GM12878 (cell line): ENCODE measurements around the gene SMIM35. TPM values are rescaled to one million over a fixed set of nuclear protein-coding genes. Genes with fewer than 3 reads are reported as not detected.

Experiments
- ATAC-seq: fragments of 200-7000 bp; cut with Tn5 transposase; 3 replicates; pipeline ENCODE4 v1.9.1; 2020; ENCODE audit warnings: mild to moderate bottlenecking, moderate library complexity
- BruUV-seq: library from RNA; stranded (reverse); fragments of 400-500 nt; replicated peaks from 2 replicates; lab custom pipeline; 2021; lab: Mats Ljungman, UMichigan
- CTCF ChIA-PET: fragments of 300-600 bp; sonication (Branson Sonifier 250); formaldehyde crosslinking; extraction: SDS; loops from one replicate; lab custom pipeline; 2021; ENCODE audit warnings: inconsistent platforms; lab: Yijun Ruan, JAX
- POLR2A ChIA-PET: fragments of 350-600 bp; formaldehyde crosslinking; extraction: SDS; loops from one replicate; lab custom pipeline; 2021; ENCODE audit warnings: inconsistent platforms; lab: Charles Lee
- RAD21 ChIA-PET: fragments of 300-600 bp; sonication (Branson Sonifier 250); formaldehyde crosslinking; loops from one replicate; lab custom pipeline; 2023; ENCODE audit warnings: antibody characterized with exemption; ENCODE audit not compliant: unreplicated experiment; lab: Charles Lee
- SMC1A ChIA-PET: fragments of 300-600 bp; sonication (Branson Sonifier 250); formaldehyde crosslinking; loops from one replicate; lab custom pipeline; 2023; ENCODE audit not compliant: unreplicated experiment, uncharacterized antibody; lab: Charles Lee
- DNase-seq: peaks from one replicate; pipeline ENCODE4 v3.0.0-alpha.2; 2011; ENCODE audit warnings: low read depth, low spot score
- FAIRE-seq: peaks from 3 replicates; lab custom pipeline; 2011; peaks lifted over from hg19 to GRCh38; lab: Jason Lieb, UNC
- H2AFZ ChIP-seq: 2 replicates; pipeline ENCODE4 v1.6.0; 2011; ENCODE audit warnings: low read depth, low read length, control low read depth; ENCODE audit not compliant: control insufficient read depth
- H3K27ac ChIP-seq: 2 replicates; pipeline ENCODE4 v1.5.1; 2011; ENCODE audit warnings: control low read depth; ENCODE audit not compliant: control insufficient read depth, insufficient read depth
- H3K27me3 ChIP-seq, 2 experiments: replicated peaks in 1 of 2; 2 replicates each; pipeline versions ENCODE4 v1.6.0 to v1.6.1; 2011; ENCODE audit warnings: low read length in 1 of 2; ENCODE audit not compliant: control insufficient read depth in 2 of 2, insufficient read depth in 2 of 2
- H3K36me3 ChIP-seq, 2 experiments: 2 replicates each; pipeline ENCODE4 v1.5.1; 2011; ENCODE audit warnings: low read length in 1 of 2; ENCODE audit not compliant: control insufficient read depth in 2 of 2, insufficient read depth in 2 of 2
- H3K4me1 ChIP-seq: 2 replicates; pipeline ENCODE4 v1.6.1; 2011; ENCODE audit warnings: mild to moderate bottlenecking, low read length, moderate library complexity, mixed read lengths; ENCODE audit not compliant: control insufficient read depth, insufficient read depth
- H3K4me2 ChIP-seq: 2 replicates; pipeline ENCODE4 v1.6.0; 2011; ENCODE audit warnings: control low read depth; ENCODE audit not compliant: control insufficient read depth, insufficient read depth
- H3K4me3 ChIP-seq: fragments of 200-600 bp; sonication (generic); 2 replicates; pipeline ENCODE4 v1.5.1; 2016
- H3K79me2 ChIP-seq: 2 replicates; pipeline ENCODE4 v1.6.0; 2011; ENCODE audit warnings: low read length; ENCODE audit not compliant: control insufficient read depth, insufficient read depth
- H3K9ac ChIP-seq: 2 replicates; pipeline ENCODE4 v1.8.0; 2011; ENCODE audit warnings: low read length, control low read depth, mixed read lengths; ENCODE audit not compliant: control insufficient read depth, insufficient read depth
- H3K9me3 ChIP-seq: replicated peaks from 3 replicates; pipeline ENCODE4 v1.5.1; 2011; ENCODE audit warnings: mild to moderate bottlenecking, low read length; ENCODE audit not compliant: control insufficient read depth, insufficient read depth
- H4K20me1 ChIP-seq: 2 replicates; pipeline ENCODE4 v1.6.0; 2011; ENCODE audit not compliant: control insufficient read depth, insufficient read depth
- BCL11A ChIP-seq: IDR thresholded peaks from 2 replicates; pipeline ENCODE4 v1.6.1; 2011; ENCODE audit warnings: low read depth, low read length
- BRCA1 ChIP-seq: IDR thresholded peaks from 2 replicates; pipeline ENCODE4 v1.6.1; 2011; ENCODE audit warnings: low read depth, low read length, improper control_type of control experiment
- CBX5 ChIP-seq: sonication (generic); IDR thresholded peaks from 2 replicates; pipeline ENCODE4 v1.6.1; 2016; ENCODE audit warnings: low read depth, moderate library complexity, mild to moderate bottlenecking, inconsistent platforms
- CHD1 ChIP-seq: IDR thresholded peaks from 2 replicates; pipeline ENCODE4 v1.6.1; 2012; ENCODE audit warnings: low read depth, low read length, improper control_type of control experiment
- CHD4 ChIP-seq: fragments of 200-600 bp; sonication (generic); IDR thresholded peaks from 2 replicates; pipeline ENCODE4 v1.6.1; 2016; ENCODE audit warnings: mild to moderate bottlenecking
- EP300 ChIP-seq, 2 experiments: fragments of 150-350 bp in 1 of 2; IDR thresholded peaks; 2 replicates each; pipeline ENCODE4 v1.6.1; 2011 to 2012; ENCODE audit warnings: low read depth in 2 of 2, low read length in 2 of 2, borderline replicate concordance in 1 of 2, improper control_type of control experiment in 1 of 2, inconsistent platforms in 1 of 2; ENCODE audit not compliant: control insufficient read depth in 1 of 2
- JUND ChIP-seq: IDR thresholded peaks from 2 replicates; pipeline ENCODE4 v1.6.1; 2012; ENCODE audit warnings: low read depth, mild to moderate bottlenecking, low read length, improper control_type of control experiment, moderate library complexity
- KDM1A ChIP-seq: fragments of 200-600 bp; sonication (generic); IDR thresholded peaks from 2 replicates; pipeline ENCODE4 v1.6.1; 2016; ENCODE audit warnings: borderline replicate concordance
- MYB ChIP-seq: fragments of 150-350 bp; IDR thresholded peaks from 2 replicates; pipeline ENCODE4 v1.6.1; 2014; ENCODE audit warnings: mild to moderate bottlenecking, low read depth, low read length, borderline replicate concordance
- NFIC ChIP-seq: IDR thresholded peaks from 2 replicates; pipeline ENCODE4 v1.6.1; 2012; ENCODE audit warnings: low read depth, mild to moderate bottlenecking, inconsistent platforms, low read length, moderate library complexity
- WRNIP1 ChIP-seq: IDR thresholded peaks from 2 replicates; pipeline ENCODE4 v1.6.1; 2011; ENCODE audit warnings: low read depth, low read length, improper control_type of control experiment, borderline replicate concordance
- WGBS: methylation state at CpG from one replicate; pipeline ENCODE4 v1.1.6; 2016; ENCODE audit warnings: low lambda C conversion rate; ENCODE audit not compliant: insufficient replicate concordance, insufficient coverage; ENCODE audit errors: missing lambda C conversion rate; 5-methylcytosine and 5-hydroxymethylcytosine counted together
- in situ Hi-C: fragments of 300-500 bp; cut with MboI; formaldehyde crosslinking; loops from 9 replicates; pipeline ENCODE4 v1.14.3; 2018; ENCODE audit warnings: mixed read lengths
- intact Hi-C: fragments of 100-400 bp; cut with micrococcal nuclease; formaldehyde crosslinking; loops from one replicate; pipeline ENCODE4 v1.14.2; 2022; ENCODE audit not compliant: unreplicated experiment
- polyA plus RNA-seq, 11 experiments: library from polyadenylated mRNA; depleted of rRNA in 4 of 11; unstranded in 6 of 11; stranded (reverse) in 5 of 11; fragments of >200 nt; fragmentation: Nextera tagmentation in 4 of 11; fragmentation: Illumina TruSeq in 1 of 11; extraction: Ambion mirVana in 4 of 11; extraction: Trizol in 1 of 11; gene quantifications; 1 replicate in 1 of 11; 2 replicates in 10 of 11; pipeline versions ENCODE4 v1.2.1 to v1.2.3, GENCODE V29; 2011 to 2016; ENCODE audit warnings: inconsistent platforms in 2 of 11, missing spikeins in 2 of 11, low read depth in 1 of 11
- total RNA-seq, 4 experiments: library from RNA; depleted of rRNA in 3 of 4; stranded (reverse); fragments of >200 nt in 3 of 4; fragmentation: Illumina TruSeq in 1 of 4; extraction: Trizol in 1 of 4; gene quantifications; 2 replicates each; pipeline versions ENCODE4 v1.2.1 to v1.2.3, GENCODE V29; 2013 to 2021
- TF ChIP-seq, protein P1 (sequence below): IDR thresholded peaks from 2 replicates; pipeline ENCODE4 v1.6.1; 2012; ENCODE audit warnings: low read length, inconsistent platforms

SMIM35 gene
- total and polyA plus RNA-seq, 10 of the 15 experiments (the other 5 are each of a cell fraction or from before 2014, with no cell fraction given): 0.02 to 1.1 (median 0.05) TPM; not detected in 5

DNA sequence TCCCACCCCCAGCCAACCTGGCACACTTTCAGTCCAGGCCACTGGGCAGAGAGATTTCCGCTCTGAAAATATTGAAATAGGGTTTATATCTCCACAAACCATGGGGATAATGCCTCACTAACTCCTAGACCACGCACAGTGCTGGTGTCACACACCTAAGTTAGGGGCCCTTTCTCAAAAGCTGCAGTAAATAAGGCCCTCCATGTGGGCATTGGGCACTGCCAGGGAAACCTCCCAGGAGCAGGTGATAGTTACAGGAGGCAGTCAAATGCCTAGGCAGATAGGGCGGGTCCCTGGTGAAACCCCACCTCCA lies 103.6 kb downstream of the SMIM35 start:
- Histone ChIP-seq H3K4me1 (peaks cover 29% of the 10 kb centered on the region), H3K27me3 (no peaks in the 10 kb centered on the region), H3K4me2 (no peak overlapping the region), H3K27ac (no peak overlapping the region), H2AFZ (no peak overlapping the region), H3K9me3 (no peaks in the 10 kb centered on the region), H3K36me3 (no peaks in the 10 kb centered on the region), H3K4me3 (no peak overlapping the region), H3K9ac (no peak overlapping the region), H3K79me2 (peaks cover 13% of the 10 kb centered on the region), H4K20me1 (no peaks in the 10 kb centered on the region)
- TF ChIP-seq CHD4 (no peak), EP300 (IDR thresholded peaks at IDR 0.05; ENCODE audit: borderline replicate concordance in 1 of 2, control insufficient read depth in 1 of 2, low read depth in 2 of 2, low read length in 2 of 2) (no peak), BCL11A (no peak), JUND (no peak), NFIC (no peak)
- 91% methylated on average over 3 of the region's 3 CpGs for WGBS
- no TSS peak for BruUV-seq
- no peak for ATAC-seq
- in situ Hi-C loops (no loop called here), intact Hi-C loops (no loop called here)
- SMC1A ChIA-PET: interaction anchor here (0.6 to 13.2 kb wide), 5 partner anchors 17 to 70 kb away, joined by 3 to 167 read pairs (median 5); no protein-coding TSS in a partner anchor
- DNase-seq: no peak
- RAD21 ChIA-PET: interaction anchor here (0.6 to 2.0 kb wide), 5 partner anchors 10 to 36 kb away, joined by 3 to 6 read pairs (median 3); no protein-coding TSS in a partner anchor
- POLR2A ChIA-PET: interaction anchor here (0.7 kb wide), 1 partner anchor 12 kb away, joined by 3 read pairs; no protein-coding TSS in a partner anchor
- CTCF ChIA-PET: interaction anchor here (0.6 to 1.1 kb wide), 2 partner anchors 36 to 89 kb away, joined by 3 read pairs; no protein-coding TSS in a partner anchor
- FAIRE-seq: no peak

DNA sequence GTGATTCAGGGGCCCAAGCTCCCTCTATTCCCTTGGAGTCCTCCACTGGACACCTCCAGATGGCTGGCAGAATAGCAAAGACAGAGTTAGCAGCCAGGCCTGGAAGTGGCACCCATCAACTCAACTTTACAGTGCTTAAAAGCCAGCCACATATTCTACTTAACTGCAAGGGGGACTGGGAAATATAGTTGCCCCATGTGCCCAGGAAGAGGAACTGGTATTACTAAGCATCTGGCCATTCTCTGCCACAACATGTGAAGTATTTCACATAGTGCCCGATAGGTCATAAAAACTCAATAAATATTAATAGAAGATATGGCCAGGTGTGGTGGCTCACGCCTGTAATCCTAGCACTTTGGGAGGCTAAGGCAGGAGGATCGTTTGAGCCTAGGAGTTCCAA lies 106.0 kb downstream of the SMIM35 start:
- no peak for FAIRE-seq
- peaks cover 20% of the 10 kb centered on the region for H3K4me1 ChIP-seq
- no peak overlapping the region for H3K9ac ChIP-seq
- no TSS peak for BruUV-seq
- RAD21 ChIA-PET: interaction anchor here (0.8 to 3.0 kb wide), 9 partner anchors 16 to 162 kb away, joined by 3 to 23 read pairs (median 7); no protein-coding TSS in a partner anchor
- WGBS: 82% methylated on average over 3 of the region's 3 CpGs
- no peak overlapping the region for H3K4me3 ChIP-seq
- no peak overlapping the region for H3K27ac ChIP-seq
- SMC1A ChIA-PET: interaction anchor here (0.6 to 4.2 kb wide), 17 partner anchors 8 to 218 kb away, joined by 3 to 49 read pairs (median 5); no protein-coding TSS in a partner anchor
- in situ Hi-C loops: no loop called here
- no peak overlapping the region for H2AFZ ChIP-seq
- no peak for ATAC-seq
- DNase-seq: no peak
- POLR2A ChIA-PET: interaction anchor here (1.6 kb wide), 1 partner anchor 31 kb away, joined by 8 read pairs; no protein-coding TSS in a partner anchor
- no peaks in the 10 kb centered on the region for H3K36me3 ChIP-seq
- H3K9me3 ChIP-seq: no peaks in the 10 kb centered on the region
- H3K4me2 ChIP-seq: no peak overlapping the region
- no peaks in the 10 kb centered on the region for H3K27me3 ChIP-seq
- CTCF ChIA-PET: interaction anchor here (0.7 to 3.1 kb wide), 7 partner anchors 14 to 72 kb away, joined by 3 to 15 read pairs (median 9); no protein-coding TSS in a partner anchor
- H4K20me1 ChIP-seq: no peaks in the 10 kb centered on the region
- intact Hi-C loops: no loop called here
- H3K79me2 ChIP-seq: no peaks in the 10 kb centered on the region; the same call in 1 of the 2 replicates
- TF ChIP-seq CBX5: no peak
- TF ChIP-seq, protein P1, sequence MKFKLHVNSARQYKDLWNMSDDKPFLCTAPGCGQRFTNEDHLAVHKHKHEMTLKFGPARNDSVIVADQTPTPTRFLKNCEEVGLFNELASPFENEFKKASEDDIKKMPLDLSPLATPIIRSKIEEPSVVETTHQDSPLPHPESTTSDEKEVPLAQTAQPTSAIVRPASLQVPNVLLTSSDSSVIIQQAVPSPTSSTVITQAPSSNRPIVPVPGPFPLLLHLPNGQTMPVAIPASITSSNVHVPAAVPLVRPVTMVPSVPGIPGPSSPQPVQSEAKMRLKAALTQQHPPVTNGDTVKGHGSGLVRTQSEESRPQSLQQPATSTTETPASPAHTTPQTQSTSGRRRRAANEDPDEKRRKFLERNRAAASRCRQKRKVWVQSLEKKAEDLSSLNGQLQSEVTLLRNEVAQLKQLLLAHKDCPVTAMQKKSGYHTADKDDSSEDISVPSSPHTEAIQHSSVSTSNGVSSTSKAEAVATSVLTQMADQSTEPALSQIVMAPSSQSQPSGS: no peak
- no peak for TF ChIP-seq BRCA1
- TF ChIP-seq MYB: no peak
- no peak for TF ChIP-seq NFIC
- TF ChIP-seq KDM1A: no peak
- no peak for TF ChIP-seq CHD1
- no peak for TF ChIP-seq WRNIP1
